GM15510 (cell line): ENCODE results near the gene LNPEP.

ENCODE experiments used
- POLR2A ChIP-seq: IDR thresholded peaks from 3 replicates; pipeline ENCODE4 v1.6.1; 2011; ENCODE audit warnings: borderline replicate concordance; ENCODE audit not compliant: insufficient read length; ENCODE audit errors: extremely low read depth

Gene LNPEP

DNA sequence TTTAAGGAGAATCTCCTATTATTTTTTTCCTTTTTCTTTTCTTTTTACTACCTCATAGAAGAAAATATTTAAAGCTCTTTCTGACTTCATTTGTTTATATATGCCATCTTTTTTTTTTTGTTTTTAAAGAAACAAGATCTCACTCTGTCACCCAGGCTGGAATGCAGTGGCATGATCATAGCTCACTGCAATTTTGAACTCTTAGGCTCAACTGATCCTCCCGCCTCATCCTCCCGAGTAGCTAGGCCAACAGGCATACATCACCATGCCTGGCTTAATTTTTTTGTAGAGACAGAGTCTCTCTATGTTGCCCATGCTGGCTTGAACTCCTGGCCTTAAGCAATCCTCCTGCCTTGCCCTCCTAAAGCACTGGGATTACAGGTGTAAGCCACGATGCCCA lies 59.5 kb downstream of the LNPEP start:
- TF ChIP-seq POLR2A = no peak

DNA sequence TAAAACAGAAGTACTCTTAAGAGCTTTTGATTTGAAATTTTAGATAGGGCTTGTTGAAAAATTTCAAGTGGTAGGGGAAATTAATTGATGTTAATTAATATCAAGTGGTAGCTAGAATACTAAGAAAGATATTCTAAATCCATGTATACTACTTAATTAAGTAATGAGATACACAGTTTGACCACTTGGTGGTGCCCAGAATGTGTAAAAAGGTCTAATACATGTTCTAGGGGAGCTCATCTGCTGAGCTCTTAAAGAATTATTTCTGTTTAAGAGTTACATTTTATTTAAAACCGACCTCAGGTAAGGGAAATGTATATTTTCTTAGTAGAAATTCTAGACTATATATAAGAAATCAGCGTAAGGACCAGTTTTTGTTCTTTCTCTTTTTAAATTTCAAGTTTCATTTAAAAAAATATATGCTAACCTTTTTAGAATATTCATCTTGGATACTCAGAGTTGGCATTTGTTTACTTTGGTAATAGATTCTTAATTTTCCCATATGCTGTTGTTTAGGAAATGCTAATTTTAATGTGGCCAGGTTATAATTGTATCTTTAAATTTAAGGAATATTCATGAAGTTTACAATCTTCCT lies 61.5 kb downstream of the LNPEP start:
- TF ChIP-seq POLR2A = no peak

DNA sequence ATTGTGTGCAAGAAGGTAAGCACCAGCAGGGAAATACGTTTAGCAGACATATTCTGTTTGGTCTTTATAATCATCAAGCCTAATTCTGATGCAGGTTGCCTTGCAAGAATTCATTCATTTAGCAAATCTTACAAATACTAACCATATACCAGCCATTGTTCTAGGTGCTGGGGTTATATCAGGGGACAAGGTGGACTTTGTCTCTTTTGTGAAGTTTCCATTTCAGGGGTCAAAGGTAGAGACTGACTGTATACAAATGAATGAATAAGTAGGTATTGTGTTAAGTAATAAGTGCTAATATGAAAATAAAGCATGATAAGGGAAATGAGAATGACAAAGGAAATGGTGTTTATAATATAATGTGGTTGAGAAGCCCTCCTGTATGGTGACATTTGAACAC lies 64.0 kb downstream of the LNPEP start:
- TF ChIP-seq POLR2A = no peak

DNA sequence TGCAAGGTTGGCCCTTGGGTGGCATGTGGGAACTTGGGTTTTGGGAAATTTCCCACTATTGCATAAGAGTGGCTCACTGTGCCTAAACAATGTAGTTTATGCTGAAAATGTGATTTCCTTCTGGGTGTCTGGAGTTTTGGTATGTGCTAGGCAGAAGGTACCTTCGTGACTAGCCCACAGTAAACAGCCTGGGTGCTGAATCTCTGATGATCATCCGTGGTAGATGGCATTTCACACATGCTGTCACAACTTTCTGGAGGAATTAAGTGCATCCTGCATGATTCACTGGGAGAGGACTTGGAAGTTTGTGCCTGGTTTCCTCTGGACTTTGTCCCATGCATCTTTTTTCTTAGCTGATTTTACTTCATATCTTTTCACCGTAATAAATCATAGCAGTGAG lies 64.5 kb downstream of the LNPEP start:
- TF ChIP-seq POLR2A = no peak

DNA sequence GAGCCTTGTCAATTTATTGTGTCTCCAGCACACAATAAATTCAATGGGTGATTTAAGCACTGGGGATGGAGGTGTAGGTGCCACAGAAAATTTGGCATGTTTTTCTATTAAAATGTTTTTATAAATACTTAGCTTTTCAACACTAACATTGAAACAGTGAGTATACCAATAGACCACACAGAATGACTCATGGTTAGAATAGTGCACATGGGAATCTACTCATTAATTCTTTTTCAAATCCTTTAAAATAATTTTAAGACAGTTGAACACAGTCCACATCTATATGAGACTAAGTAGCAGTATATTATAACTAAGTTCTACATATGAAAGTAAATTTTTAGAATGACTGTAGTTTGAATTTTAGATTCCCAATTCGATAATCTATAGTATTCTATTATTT lies 67.1 kb downstream of the LNPEP start:
- TF ChIP-seq POLR2A = no peak

DNA sequence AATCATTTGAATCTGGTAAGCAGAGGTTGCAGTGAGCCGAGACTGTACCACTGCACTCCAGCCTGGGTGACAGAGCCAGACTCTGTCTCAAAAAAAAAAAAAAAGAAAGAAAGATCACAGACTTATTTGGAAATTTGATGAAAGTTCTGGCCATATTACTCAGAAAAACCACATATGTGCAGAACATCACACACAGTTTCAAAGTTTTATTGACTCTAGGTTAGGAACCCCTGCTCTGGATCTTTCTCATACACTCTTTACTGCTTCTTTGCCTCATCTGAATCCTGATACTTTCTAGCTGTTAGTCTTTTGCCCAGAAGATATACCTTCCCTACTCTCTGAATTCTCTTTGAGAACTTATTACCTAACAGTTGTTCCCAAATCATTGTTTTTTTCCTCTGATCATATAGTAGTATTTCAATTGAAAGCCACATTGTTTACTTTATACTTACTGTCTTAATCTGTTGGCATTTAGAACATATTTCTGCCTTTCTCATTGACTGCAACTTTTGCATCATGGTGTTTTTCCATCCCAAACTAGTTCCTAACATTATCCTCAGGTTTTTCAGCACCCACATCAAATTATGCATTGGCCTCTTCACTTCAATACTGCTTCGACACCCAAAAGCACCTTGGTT lies 68.7 kb downstream of the LNPEP start:
- TF ChIP-seq POLR2A = no peak

DNA sequence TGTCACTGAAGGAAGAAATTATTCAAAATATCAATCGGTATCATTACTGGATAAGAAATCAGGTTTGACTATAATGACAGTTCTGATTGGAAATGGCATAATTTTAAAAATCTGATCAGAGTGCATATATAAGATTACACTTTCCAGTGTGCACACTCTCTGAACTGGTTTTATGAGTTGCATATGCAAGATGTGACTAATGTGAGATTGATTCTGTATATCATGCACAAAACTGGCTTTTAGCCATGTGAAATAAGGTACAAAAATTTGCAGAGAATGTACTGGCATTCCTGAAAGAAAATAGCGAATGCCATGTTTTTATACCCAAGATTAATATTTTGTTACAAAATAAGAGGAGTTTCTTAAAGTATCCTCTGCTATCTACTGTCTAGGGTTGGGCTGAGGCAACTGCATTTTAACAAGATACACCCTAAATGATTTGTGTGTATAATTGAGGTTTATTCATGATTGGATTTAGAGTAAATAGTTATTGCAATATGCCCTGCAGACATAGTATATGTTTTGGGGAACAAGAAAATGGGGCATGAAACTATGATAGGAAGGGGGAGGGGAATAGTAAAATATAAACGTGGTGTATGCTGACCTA lies 70.7 kb downstream of the LNPEP start:
- no peak for TF ChIP-seq POLR2A

DNA sequence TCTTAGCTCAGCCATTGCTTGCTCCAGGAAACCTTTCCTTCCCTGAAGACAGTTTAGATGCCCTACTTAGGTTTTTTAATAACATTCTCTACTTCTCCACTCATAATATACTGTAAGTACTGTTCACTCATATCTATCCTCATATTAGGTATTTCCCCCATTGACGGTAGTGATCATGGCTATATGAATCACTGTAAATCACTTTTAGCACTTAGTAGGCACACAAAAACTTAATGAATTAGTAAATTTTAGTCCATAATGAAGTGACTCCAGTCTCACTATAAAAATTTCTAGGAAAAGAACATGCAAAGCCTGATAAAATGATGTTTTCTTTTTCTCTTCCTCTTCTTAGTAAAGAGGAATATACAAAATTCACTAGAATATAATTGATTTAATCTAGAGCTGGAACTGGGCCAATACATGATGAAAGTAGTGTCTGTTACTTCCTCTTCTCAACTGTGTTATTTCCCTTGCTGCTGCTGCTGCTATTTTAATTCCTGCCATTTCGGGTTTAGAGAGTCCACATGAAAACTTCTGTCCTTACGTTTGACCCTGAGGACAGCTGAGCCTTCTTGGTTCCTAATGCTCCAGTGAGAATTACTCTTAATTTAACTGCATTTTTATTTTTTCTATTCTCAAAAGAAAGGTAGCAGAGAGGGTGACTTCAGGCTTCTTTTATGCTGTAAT lies 73.5 kb downstream of the LNPEP start:
- no peak for TF ChIP-seq POLR2A

DNA sequence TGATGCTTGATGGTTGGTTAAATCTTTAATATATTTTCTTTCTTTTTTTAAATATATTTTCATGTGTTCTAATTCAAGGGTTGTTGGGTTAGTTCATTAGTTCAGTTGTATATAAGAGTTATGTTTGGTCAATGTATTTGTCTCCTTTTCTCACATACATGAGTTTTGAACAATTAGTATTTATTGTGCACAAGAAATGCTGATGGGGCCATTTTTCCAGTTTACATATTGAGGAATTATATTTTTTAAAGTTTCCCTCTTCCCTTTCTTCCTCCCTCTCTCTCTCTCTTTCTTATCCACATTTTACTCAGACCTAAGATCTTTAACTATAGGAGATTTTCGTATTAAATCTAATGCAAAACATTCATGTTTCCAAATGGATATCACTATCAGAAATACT lies 74.0 kb downstream of the LNPEP start:
- no peak for TF ChIP-seq POLR2A

DNA sequence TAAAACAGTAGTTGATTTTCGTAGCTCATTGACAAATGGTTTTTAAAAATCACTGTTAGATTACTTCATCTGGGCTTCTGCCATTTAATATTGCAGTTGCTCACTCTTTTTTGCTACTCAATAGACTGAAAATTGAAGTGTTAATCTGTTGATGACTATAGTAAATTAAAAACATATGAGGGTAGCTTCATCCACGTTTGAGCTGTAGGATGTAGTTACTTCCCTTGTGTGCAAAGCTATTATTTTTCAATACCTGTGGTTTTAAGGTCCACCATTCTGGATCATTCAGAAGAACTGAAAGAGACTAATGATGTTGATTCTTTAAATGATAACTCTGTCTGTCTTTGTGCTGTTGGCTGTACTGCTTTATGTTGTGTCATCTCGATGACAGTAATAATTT lies 74.7 kb downstream of the LNPEP start:
- no peak for TF ChIP-seq POLR2A

DNA sequence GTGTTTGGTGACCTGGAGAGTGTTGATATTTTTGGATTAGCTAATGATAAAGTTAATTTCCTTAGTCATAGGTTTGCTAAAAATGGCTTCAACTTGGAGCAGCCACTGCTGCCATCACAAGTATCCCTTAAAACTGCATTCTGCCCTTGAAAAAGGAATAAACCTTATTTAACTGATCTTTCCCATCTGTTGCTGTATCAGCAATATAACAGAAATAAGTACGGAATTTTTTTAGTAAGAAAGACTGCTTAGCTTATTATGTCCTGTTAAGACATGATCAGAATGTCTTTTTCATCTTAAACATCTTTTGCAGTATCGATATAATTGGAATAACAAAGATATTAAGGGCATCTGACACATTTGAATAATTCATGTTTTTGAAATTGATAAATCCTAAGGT lies 75.7 kb downstream of the LNPEP start:
- no peak for TF ChIP-seq POLR2A

DNA sequence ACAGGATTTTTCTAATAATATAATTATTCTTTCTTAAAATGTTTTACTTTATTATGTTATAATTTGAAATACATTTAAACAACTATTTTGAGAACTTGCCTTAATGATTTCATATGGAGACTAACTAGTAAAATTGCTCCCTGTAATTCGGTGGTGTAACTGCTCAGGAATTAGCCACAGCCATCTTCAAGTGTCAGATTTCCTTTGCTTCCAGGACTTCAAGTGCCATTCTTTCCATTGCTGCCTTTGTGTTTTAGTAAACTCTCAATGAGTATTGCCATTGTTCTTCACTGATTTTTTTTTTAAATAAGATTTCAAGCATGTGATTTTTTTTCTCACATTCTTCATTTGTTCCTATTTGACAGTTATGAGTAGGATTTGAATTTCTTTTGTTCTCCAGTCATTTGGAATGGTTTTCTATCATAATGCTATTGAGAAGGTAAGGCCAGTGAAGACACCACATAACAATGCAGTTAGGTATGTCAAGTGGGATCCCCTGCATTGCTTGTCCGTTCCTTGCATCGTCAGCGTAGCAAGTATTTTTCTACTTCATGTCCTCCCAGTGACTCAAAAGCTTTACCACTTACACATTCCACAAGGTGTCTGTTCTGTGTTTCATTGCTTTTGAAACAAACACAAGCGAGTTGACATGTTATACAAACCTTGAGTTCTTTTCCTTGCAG lies 83.7 kb downstream of the LNPEP start:
- no peak for TF ChIP-seq POLR2A

DNA sequence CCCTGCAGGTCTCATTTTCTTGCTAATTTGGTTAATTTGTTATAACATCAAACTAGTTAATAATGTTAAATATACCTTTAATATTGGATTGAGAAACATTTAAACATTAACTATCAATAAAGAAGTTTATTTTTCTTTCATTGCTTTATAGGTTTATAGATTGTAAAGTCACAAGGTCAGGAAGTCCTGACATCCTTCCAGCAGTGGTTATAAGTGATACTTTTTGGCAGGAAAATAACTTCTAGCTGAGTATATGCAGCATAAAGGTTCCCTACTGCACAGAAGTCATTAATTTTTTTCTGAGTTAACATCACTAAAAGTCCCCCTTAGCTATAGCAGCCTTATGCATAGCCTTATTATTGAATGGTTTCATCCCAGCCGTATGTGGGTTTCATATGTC lies 85.5 kb downstream of the LNPEP start:
- no peak for TF ChIP-seq POLR2A

DNA sequence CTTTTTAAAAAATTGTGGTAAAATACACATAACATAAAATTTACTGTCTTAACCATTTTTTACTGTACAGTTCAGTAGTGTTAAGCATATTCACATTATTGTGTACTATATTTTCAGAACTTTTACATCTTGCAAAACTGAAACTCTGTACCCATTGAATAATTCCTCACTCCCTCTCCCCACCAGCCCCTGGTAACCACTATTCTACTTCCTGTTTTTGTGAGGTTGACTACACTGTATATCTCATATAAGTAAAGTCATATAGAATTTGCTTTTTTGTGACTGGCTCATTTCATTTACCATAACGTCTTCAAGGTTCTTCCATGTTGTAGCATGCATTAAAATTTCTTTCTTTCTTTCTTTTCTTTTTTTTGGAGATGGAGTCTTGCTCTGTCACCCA lies 87.0 kb downstream of the LNPEP start:
- no peak for TF ChIP-seq POLR2A

DNA sequence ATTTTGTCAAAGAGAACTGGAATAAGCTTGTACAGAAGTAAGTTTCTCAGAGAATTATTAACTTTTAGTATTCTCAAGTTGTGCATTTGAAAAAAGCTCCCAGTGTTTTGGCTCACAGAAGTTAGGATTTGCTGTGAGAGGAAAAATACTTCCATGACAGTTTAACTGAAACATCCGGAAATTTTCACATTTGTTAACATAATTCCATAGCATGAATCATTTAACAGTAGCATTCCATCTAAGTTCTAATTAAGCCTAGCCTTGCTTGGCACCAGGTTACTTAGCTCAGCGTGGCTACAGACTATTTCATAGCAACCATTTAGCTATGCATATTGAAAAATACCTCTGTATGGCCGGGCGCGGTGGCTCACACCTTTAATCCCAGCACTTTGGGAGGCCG lies 90.8 kb downstream of the LNPEP start:
- TF ChIP-seq POLR2A = no peak
